Measurements from ENCODE around the gene CADM1. TPM values are rescaled to one million over a fixed set of nuclear protein-coding genes. Genes with fewer than 3 reads are reported as not detected.

CADM1 gene
- total and polyA plus RNA-seq, 10 of the 15 experiments (the other 5 are each of a cell fraction or from before 2014, with no cell fraction given), result 0.03 to 0.48 (median 0.15) TPM; not detected in 3

DNA sequence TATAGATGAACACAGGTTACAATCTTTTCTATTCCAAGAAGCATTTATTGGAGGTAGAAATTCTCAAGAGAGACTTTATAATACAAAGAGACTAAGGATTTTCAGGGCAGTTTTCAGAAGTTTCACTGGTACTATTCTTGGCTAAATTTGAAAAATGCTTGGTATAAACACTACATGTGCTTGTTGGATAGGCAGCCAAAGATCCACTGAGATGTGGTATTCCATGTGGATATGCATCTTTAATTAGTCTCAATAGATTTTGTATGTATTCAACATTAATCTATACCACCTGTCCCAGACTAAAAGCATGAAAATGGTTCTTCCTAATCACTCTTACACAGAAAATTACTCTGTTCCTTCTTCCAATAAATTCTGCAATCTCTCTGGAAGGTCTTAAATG is 232.6 kb downstream of the CADM1 start (continued):
- TF ChIP-seq IKZF1 (conservative IDR thresholded peaks at IDR 0.05), result no peak
- no peak for TF ChIP-seq SIN3A (IDR thresholded peaks at IDR 0.05; ENCODE audit: low read depth, low read length)
- TF ChIP-seq, protein P1, sequence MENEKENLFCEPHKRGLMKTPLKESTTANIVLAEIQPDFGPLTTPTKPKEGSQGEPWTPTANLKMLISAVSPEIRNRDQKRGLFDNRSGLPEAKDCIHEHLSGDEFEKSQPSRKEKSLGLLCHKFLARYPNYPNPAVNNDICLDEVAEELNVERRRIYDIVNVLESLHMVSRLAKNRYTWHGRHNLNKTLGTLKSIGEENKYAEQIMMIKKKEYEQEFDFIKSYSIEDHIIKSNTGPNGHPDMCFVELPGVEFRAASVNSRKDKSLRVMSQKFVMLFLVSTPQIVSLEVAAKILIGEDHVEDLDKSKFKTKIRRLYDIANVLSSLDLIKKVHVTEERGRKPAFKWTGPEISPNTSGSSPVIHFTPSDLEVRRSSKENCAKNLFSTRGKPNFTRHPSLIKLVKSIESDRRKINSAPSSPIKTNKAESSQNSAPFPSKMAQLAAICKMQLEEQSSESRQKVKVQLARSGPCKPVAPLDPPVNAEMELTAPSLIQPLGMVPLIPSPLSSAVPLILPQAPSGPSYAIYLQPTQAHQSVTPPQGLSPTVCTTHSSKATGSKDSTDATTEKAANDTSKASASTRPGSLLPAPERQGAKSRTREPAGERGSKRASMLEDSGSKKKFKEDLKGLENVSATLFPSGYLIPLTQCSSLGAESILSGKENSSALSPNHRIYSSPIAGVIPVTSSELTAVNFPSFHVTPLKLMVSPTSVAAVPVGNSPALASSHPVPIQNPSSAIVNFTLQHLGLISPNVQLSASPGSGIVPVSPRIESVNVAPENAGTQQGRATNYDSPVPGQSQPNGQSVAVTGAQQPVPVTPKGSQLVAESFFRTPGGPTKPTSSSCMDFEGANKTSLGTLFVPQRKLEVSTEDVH (IDR thresholded peaks at IDR 0.05; ENCODE audit: low read depth, partially characterized antibody), result no peak
- TF ChIP-seq NR2C1 (IDR thresholded peaks at IDR 0.05), result no peak

DNA sequence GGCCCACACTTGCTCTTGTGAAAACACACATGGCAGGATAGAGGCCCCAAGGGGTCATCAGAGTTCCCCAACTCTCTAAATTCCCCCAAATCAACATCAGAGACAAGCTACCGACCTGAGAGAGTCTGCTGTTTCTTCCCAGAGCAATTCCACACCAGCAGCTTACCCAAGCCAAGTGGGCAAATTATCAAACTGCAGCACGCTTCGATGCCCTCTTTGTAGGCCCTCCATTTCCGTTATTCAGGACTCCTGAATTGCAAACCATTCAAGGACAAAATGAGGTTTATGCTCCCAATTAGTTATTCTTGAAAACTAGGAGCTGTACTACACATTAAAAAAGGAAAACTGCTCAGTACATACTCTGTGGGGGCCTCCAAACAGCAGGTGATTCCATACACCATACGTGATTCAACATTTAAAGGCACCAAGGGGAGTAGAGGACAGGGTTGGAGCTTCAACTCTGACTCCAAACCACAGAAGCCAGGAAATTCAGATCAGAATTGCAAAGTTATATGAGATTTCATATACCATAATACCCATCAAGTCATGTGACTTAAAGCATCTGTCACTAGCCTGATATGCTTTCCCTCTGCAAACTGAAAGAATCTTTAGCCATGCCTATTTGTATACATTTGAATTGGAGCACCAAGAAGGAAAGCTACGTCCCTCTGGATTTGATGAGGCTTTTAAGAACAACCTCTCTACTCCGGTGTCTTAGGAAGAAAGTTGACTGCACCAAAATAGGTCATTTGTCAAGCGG is 234.8 kb downstream of the CADM1 start:
- no peak overlapping the region for H3K27ac ChIP-seq (ENCODE audit: control insufficient read depth, insufficient read depth)
- TF ChIP-seq MYB (IDR thresholded peaks at IDR 0.05; ENCODE audit: borderline replicate concordance, low read depth, low read length) (no peak), HSF1 (IDR thresholded peaks at IDR 0.05; ENCODE audit: low read depth, low read length) (no peak), BCLAF1 (IDR thresholded peaks at IDR 0.05) (no peak)
- 0 out of 4 replicates have a peak, but pooled peaks cover 0 to 6% of the 10 kb centered on the region in 2 experiments for H3K27me3 ChIP-seq (replicated peaks in 1 of 2; ENCODE audit: control insufficient read depth in 2 of 2, insufficient read depth in 2 of 2, low read length in 1 of 2)
- no peaks in the 10 kb centered on the region for H3K9me3 ChIP-seq (replicated peaks; ENCODE audit: control insufficient read depth, insufficient read depth, low read length)
- intact Hi-C loops (cut with micrococcal nuclease; ENCODE audit: unreplicated experiment) (no loop called here), in situ Hi-C loops (cut with MboI) (no loop called here)
- RAD21 ChIA-PET (ENCODE audit: unreplicated experiment), result no interaction called here
- DNase-seq (ENCODE audit: low read depth, low spot score), result no peak
- SMC1A ChIA-PET (ENCODE audit: uncharacterized antibody, unreplicated experiment), result no interaction called here
- H2AFZ ChIP-seq (ENCODE audit: control insufficient read depth, low read depth, low read length), result no peak overlapping the region
- H3K9ac ChIP-seq (ENCODE audit: control insufficient read depth, insufficient read depth, low read length), result no peak overlapping the region
- no peak overlapping the region for H3K4me2 ChIP-seq (ENCODE audit: control insufficient read depth, insufficient read depth)
- CTCF ChIA-PET, result no interaction called here
- no peak for FAIRE-seq
- no peaks in the 10 kb centered on the region for H4K20me1 ChIP-seq (ENCODE audit: control insufficient read depth, insufficient read depth)
- H3K36me3 ChIP-seq (ENCODE audit: control insufficient read depth in 2 of 2, insufficient read depth in 2 of 2, low read length in 1 of 2), result no peaks in the 10 kb centered on the region
- H3K4me3 ChIP-seq, result no peak overlapping the region
- H3K79me2 ChIP-seq (ENCODE audit: control insufficient read depth, insufficient read depth, low read length), result no peaks in the 10 kb centered on the region
- WGBS (ENCODE audit: insufficient coverage, insufficient replicate concordance, low lambda C conversion rate, missing lambda C conversion rate), result 36% methylated on average over 8 of the region's 8 CpGs
- BruUV-seq (replicated peaks), result no TSS peak
- H3K4me1 ChIP-seq (ENCODE audit: control insufficient read depth, insufficient read depth, low read length), result no peaks in the 10 kb centered on the region
- POLR2A ChIA-PET, result interaction anchor here (0.6 kb wide), 1 partner anchor 294 kb away, joined by 3 read pairs; no protein-coding TSS in a partner anchor
- no peak for ATAC-seq
